ENCODE results near the gene BAIAP2L2.

Gene BAIAP2L2

DNA sequence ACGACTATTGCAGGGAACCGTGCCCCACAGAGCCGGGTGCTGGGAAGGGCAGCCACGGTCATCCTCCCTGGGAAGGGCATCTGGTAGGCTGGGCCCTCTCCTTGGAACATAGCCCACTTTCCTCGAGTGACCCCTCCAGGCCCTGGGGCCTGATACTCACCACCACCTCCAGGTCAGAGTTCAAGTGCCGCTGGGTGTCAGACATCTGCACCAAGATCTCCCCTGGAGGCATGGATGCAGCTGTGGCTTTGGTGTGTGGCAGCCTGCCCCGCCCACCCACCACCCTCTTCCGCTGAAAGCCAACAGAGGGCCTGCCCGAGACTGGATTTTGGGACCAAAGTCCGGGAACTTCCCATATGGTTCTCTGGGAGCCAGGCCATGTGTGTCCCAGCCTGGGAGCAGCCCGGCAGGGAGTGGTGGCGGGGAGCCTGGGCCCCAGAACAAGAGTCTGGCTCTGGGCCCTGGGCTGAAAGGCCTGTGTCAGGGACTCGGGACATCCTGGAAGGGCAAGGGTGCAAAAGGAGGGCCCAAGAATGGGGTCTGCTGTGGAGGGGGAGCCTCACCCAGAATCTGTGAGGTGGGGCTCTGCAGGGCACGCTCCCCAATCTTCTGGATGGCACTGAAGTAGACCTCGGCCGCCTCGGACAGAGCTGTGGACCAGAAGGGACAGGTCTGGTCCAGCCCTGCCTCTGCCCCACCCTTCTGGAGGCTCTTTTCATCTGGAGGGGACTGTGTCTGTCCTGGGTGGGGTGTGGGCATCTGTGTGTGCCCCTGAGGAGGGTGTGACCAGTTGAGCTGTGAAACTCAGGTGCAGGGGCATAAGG is 2.6 kb downstream of the BAIAP2L2 start:
- no peak for DNase-seq (ENCODE audit: low read depth)

DNA sequence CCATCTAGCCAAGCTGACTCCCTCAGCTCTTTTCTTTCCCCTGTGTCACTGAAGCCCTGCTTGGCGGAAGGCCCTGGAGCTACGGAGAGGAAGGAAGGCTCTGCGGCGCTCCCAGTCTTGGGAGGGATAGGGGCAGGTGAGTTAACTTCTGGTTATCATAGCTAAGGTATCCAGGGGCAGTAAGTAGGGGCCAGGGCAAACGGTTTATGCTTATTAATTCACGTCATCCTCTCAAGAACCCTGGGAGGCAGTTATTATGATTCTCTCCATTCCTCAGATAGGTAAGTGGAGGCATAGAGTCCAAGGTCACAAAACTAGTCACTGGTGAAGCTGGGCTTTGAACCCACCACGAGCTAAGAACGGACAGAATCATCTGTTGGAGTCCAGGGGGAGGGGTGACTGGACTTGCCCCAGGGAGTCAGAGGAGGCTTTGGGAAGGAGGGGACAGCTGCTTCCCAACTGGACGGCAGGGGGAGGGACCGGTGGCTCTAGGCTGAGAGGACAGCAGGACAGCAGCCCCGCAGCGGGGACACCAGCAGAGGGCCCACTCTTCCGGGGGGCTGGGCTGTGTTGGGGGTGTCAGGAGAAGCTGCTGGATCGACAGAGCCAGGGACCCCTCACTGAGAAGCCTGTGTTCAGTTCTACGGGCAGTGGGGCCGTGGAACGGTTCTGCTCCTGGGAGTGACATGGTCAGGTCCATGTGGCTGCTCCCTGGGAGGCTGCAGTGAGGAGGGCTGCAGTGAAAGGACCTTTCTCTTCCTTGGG is 3.5 kb downstream of the BAIAP2L2 start:
- no peak for DNase-seq (ENCODE audit: low read depth)

DNA sequence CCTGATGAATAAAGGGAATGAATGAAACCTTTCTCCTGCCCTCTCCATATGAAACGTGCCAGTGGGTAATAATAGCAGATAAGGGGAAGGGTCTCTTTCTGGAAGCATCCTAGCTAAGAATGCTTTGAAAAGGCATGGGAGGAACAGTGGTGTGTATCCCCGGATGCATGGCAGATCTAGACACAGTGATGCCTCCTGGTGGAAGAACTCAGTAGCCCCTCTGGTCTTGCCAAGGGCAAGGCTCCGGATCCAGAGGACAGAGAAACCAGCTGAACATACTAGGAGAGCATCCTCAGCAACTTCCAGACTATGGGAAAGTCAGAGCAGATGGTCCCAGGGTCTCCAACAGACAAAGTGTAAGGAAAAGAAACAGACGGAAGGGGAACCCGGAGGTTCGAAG is 6.4 kb downstream of the BAIAP2L2 start:
- DNase-seq (ENCODE audit: low read depth) = no peak

DNA sequence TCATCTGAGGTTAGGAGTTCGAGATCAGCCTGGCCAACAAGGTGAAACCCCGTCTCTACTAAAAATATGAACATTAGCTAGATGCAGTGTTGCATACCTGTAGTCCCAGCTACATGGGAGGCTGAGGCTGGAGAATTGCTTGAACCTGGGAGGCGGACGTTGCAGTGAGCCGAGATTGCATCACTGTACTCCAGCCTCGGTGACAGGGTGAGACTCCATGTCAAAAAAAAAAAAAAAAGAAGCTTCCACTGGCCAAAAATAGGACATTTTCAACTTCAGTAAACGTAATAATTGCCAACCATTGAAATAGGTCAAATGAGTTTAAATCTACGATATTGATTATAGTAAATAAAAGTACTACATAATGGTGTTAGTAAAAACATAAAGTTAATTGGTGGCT is 6.8 kb downstream of the BAIAP2L2 start:
- DNase-seq (ENCODE audit: low read depth) = no peak

DNA sequence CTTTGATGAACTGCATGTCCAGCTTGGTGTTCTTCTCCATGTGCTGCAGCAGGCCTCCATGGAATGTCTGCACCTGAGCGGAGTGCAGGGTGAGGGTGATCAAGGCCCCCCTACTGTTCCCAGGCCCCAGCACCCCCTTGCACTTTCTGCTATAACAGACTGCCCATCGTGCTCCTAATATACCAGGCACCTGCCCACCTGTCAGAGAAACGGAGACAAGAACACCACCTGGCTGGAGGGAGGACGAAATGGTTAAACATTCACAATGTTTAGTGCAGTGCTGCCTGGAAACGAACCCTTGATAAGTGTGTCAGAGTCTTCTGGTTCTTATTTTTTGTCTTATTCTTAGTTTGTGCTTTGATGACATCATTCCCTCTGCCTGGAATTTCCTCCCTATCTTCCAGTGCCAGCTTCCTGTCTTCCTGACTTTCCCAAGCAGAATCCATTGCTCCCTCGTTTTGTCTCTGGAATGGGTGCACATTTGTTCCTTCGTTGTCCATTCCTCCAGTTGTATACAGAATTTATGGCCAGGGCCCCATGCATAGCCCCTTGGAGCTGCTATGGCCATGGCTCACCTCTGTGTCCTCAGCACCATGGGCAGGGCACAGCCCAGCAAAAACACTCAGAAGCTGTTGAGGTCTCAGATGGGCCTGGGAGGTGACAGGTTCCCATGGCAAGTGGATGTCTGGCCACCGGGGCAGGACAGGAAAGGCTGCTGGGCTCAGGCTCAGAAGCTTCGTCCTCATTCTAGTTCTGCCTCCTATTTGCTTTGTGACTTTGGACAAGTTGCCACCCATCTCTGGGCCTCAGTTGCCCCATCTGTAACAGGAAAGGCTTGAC is 11.9 kb downstream of the BAIAP2L2 start:
- no peak for DNase-seq (ENCODE audit: low read depth)

DNA sequence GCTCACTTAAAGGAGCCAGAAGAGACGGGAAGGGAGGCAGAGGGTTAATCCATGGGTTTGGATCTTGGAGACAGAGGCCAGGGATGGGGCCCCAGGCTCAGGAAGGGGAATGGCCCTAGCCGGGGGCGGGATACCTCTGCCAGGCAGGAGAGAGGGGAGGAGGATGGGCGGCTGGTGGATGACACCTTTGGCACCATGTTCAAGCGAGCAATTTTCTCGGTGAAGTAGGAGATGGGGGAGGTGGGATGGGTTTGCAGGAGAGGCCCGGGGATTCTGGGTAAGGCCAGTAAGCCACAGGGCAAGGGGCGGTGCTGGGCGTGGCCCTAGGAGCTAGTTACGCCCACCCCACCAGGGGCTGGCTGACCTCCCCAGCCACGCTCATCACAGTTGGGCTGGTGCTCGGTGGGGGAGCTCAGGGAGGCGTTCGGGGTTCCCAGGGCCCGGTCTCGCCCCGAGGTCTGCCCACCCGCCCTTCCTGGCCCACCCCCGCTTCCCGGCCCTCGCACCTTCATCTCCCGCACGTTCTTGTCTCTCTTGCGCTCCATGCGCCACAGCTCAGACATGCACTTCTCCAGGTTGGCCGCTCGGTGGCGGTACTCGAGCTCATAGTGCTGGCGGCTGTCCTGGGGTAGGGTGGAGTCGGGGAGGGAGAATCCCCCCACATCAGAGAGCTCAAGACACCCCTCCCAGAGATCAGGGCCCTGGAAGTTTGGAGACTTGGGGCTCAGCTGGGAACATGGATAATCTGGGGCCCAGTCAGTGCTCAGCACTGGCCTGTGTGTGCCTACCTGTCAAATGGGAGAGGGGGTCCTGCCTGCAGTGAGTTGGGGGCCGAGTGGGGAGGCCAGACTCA is 12.7 kb downstream of the BAIAP2L2 start:
- no peak for DNase-seq (ENCODE audit: low read depth)

DNA sequence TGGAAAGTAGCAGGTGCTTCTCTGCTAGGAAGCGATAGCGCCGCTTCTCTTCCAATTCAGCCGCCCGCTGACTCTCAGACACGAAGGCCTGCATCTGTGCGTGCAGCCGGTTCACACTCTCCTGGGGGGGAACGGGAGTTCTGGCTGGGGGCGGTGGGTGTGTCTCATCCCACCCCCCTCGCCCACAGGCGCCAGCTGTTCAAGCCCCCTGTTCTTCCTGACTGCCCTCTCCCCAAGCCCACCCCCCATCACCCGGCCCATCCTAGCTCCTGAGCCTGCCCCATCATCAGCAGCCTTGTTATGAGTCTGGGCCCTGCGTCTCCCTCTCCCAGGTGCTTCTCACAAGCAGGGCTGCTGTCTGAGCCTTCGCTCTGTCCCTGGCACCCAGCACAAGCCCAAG is 13.4 kb downstream of the BAIAP2L2 start:
- DNase-seq (ENCODE audit: low read depth) = no peak

DNA sequence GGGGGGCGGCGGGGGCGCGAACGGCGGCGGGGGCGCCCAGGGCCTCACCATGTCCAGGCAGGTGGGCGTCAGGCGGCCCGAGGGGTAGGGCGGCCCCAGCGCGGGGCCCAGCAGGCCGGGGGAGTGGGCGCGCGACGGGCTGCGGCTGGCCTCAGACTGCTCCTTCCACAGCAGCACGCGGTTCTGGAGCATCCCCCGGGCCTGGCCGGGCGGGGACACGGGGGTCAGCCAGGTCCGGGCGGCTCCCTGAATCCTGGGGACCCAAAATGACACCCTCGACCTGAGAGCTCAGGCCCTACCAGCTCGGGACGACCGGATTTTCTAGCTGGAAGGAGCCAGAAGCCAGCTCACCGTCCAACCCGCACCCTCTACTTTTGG is 21.0 kb downstream of the BAIAP2L2 start:
- no peak for DNase-seq (ENCODE audit: low read depth)

DNA sequence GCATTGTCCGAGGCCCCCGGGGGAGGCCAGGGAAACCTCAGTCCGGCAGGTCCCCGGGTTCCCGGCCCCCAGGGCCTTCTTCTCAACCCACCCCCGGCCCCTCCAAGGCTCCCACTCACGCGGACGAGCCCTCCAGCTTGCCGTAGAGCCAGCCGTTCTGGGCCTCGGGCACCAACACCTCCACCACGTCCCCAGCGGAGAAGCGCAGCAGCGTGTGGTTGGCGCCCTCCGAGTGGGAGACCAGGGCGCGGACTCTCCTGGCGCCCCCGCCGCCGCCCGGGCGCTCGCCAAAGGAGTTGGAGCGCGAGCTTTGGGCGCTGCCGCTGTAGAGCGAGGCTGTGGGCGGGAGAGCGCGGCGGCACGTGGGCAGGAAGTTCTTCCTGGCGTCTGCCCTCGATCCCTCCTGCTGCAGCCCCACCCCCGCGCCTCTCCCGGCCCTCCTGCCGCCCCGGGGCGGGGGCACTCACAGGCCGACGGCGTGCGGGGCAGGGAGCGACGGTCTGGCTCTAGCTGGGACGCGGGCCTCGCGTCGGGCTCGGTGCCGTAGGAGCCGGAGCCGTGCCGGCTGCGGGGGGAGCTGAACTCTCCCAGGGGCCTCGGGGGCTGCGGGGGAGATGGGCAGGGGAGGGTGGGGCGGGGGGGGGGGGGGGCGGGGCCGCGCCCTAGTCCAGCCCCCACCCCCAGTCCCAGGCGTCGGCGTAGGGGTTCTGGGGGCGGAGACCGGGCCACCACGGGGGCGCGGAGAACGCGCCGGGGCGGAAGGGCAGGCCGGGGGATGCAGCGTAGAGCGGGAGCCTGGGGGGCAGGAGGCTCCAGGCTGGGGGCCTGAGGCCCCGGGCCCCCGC is 21.6 kb downstream of the BAIAP2L2 start:
- no peak for DNase-seq (ENCODE audit: low read depth)

DNA sequence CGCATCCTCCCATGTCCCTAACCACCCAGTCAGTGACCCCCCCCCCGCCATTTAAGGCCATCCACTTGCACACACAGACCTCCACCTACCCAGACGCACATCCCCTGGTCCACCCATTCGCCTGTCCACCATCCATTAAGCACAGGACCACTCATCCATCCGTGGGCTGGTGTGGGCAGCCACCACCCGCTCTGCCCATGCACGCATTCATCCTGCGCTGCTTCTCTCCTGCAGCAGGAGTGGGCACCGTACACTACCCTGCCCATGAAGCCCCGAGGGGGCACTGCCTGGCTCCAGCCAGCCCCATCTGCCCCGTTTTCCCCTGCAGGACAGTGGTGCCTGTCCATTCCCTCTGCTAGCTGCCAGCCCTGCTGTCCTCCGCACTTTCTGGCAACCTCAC is 22.6 kb downstream of the BAIAP2L2 start:
- no peak for DNase-seq (ENCODE audit: low read depth)

DNA sequence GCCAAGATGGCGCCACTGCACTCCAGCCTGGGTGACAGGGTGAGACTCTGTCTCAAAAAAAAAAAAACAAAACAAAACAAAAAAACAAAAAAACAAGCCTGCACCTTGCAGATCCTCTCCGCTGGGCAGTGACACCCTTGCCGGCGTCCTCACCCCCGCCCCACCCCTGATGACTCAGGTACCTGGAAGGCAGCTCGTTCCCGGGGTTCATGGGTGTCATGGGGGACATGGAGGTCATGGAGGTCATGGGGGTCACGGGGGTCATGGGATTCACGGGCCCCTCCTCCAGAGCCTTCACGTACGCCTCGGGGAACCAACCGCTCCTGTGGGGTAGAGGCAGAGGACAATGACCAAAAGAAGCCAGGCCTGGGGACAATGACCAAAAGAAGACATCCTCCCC is 23.5 kb downstream of the BAIAP2L2 start:
- DNase-seq (ENCODE audit: low read depth) = no peak

DNA sequence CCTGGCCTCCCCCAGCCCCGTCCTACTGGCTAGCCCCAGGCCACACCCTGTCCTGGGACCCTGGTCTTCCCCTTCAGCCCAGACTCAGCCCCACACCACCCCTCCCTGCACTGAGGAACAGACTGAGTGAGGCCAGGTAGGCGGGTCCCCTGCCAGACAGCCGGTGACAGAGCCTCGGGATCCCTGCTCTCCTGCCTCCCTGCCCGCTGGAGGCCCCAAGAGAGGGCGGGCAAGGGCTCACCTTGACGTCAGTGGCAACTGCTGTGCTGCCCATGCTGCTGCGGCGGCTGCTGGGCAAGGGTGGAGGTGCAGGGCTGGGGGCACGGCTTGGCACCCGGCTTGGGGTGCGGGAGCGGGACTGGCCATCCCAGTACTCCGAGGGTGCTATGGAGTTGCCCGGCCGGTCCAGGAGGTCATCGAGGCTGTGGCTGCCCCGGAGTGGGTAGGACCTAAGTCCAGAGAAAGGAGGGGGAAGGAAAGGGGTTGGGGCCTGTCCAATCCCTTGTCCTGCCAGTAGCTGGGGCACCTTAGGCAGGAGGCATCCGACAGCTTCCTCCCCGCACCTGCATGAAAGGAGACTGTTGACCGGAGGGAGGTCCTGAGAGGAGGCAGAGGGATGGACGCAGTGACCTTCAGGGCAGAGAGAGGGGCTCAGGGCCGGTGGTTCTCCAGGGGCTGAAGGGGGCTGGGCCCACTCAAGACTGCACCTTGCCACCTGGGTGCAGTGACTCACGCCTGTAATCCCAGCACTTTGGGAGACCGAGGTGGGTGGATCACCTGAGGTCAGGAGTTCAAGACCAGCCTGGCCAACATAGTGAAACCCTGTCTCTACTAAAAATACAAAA is 24.3 kb downstream of the BAIAP2L2 start:
- no peak for DNase-seq (ENCODE audit: low read depth)

DNA sequence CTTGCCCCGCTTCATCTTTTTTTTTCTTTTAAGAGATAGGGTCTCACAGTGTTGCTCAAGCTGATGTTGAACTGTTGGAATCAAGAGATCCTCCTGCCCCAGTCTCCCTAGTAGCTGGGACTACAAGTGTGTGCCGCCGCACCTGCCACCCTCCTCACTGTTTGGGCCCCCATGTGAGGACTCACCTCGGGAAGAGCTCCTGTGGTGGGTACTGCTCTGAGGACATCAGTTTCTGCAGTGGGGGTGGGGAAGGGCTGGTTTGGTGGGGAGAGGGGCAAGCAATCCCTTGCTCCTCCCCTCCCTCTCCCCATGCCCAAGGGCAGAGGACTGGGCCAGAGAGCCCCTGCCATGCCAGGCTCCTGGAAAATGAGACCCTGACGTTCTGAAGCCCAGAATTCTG is 25.0 kb downstream of the BAIAP2L2 start:
- no peak for DNase-seq (ENCODE audit: low read depth)

DNA sequence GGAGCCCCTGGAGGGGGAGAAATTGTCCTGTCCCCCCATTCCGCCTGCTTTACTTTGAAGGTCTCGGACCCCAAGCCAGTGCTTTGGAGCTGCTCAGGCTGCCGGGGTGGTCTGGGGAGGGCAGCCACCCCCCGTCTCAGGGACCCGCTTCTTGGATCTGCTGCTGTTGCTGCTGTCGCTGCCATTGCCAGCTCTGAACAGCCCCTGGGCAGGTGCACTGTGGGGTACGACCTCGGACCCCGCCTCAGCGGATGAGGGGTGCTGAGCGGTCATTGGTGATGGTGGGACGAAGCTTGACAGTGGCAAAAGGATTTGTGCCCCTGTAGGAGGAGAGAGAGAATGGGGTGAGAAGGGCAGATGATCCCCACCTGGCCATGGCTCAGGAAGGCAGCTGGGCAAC is 25.4 kb downstream of the BAIAP2L2 start:
- no peak for DNase-seq (ENCODE audit: low read depth)

DNA sequence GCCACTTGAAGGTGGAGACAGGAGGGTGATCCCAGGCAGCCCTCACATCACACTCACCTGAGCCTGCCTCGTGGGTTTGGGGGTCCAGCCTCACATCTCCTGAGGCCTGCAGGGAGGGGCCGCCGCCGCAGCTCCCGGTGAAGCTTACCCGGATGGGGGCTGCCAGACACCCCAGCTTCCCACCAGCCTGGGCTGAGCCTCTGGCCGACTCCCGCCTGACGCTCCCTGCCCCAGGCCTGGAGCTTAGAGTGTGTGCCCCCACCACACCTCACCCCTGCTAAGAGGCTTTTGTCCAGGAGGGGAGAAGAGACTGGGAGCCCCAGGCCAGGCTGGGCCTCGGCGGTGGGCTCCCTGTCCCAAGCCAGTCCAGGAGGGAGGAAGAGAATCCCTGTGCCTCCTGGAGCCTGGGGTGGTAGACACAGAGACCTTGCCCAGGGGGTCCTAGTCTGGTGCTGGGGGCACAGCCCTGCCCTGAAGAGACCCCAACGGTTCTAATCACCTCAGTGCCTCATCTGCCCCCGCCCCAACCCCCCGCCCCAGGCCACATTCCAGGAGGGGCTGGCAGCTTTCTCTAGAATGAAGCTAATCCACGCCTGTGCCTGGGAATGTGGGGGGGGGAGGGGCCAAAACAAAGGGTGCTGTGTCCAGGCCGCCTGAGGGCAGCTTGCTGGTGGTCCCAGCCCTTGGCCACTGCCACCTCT is 26.4 kb downstream of the BAIAP2L2 start, which contains the start of gene SLC16A8:
TSS of gene SLC16A8 (minus strand) at position 254 of the 701 bp plus-strand sequence. CDS start 1,311 bp downstream, outside the sequence.
- no peak for DNase-seq (ENCODE audit: low read depth)

DNA sequence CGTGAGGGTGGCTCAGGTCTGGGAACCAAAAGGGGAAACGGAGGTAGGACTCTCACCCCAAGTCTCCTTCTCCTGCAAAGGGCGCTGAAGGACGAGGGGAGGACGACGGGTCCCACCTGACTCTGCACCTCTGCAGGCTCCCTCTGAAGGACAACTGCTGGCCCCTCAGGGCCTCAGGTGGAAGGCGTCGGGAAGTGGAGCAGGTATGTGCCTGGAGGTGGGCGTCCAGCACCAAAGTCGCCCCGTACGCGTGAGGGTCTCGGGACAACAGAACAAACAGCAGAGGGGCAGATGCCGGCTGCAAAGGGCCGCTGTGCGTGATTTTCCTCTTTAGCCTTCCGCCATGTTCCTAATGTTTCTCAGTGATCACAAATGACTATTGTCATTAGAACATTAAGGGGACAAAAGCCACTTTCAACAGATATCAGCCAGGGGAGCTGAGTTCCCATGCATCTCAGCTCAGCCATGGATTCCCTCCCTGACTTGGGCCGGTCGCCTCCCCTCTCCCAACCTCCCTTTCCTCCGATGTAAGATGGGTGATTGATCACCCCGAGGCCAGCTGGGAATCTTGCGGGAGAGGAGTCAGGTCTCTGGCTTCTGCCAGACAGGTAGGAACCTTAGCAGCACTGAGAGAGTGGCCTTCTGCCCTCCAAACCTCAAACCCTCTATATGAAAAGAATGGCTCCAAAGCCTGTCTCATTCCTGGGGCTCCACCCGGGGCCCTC is 27.3 kb downstream of the BAIAP2L2 start:
- DNase-seq (ENCODE audit: low read depth) = no peak

DNA sequence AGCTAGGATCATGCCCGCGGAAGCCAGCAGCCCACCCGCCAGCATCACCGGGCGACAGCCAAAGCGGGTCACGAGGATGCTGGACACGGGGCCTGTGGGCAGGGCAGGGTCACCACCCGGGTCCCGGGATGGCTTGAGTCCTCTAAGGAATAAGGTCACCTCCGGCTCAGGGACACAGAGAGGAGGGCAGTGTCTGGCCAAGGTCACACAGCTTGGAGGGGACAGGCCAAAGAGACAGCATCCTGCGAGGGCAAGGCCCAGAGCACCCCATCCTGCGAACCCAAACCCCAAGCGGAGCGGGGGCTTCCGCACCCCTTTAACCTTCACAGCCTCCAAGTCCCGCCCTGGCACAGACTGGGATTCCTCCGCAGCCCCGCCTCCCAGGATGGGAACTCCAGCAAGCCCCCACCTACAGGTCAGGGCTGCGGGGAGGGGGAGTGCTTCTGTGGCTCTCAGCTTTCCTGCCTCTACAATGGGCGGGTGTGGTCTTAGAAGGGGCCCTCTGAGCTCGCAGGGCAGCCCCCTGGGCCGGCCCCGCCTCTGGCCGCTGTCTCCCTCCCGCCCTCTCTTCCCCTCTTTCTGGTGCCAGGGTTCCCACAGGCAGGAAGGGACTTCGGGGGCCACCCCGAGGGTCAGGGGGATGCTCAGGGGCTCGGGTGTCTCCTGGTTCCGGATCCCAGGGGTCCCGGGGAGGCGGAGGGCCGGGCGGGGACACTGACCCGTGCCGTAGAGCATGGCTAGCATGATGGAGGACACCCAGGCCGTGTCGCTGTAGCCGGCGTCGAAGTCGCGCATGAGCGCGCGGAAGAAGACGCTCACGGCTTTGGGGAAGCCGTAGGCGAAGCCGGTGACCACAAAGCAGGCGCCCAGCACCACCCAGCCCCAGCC is 28.3 kb downstream of the BAIAP2L2 start:
- DNase-seq (ENCODE audit: low read depth) = no peak

DNA sequence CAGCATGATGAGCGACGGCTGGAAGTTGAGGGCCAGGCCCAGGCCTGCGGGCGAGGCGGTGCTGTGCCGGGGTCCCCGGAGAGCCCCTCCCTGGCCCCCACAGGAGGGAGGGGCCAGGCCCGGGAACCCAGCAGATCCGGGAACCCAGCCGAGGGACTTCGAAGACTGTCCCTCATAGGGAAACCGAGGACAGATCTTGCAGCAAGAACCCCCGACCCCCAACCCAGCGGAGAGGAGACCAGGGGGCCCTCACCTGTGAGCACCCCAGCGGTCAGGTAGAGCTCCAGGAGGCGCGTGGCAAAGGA is 28.9 kb downstream of the BAIAP2L2 start:
- DNase-seq (ENCODE audit: low read depth) = no peak
